ENCODE measurements around the gene PLEKHG4B.
"Not testable (repeated sequence)": the region's sequence is repeated elsewhere in the genome, so short reads cannot be mapped to it uniquely, and the experiment has no call there.

PLEKHG4B gene

GRCh38 chr5:191949-192690 lies 100.2 kb downstream of the PLEKHG4B start:
- DNase-seq, result no peak

DNA sequence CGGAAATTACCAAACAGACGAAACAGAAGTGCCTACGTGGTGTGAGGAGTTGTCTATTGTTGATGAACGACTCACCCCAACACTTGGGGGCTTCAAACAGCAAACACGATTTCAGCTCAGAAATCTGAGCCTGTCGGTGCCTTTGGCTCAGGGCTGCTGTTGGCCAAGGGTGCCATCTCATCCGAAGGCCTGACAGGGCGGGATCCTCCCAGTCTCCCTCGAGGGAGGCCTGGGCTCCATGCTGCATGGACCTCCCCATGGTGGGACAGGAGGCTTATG lies 100.7 kb downstream of the PLEKHG4B start:
- no peak for DNase-seq

DNA sequence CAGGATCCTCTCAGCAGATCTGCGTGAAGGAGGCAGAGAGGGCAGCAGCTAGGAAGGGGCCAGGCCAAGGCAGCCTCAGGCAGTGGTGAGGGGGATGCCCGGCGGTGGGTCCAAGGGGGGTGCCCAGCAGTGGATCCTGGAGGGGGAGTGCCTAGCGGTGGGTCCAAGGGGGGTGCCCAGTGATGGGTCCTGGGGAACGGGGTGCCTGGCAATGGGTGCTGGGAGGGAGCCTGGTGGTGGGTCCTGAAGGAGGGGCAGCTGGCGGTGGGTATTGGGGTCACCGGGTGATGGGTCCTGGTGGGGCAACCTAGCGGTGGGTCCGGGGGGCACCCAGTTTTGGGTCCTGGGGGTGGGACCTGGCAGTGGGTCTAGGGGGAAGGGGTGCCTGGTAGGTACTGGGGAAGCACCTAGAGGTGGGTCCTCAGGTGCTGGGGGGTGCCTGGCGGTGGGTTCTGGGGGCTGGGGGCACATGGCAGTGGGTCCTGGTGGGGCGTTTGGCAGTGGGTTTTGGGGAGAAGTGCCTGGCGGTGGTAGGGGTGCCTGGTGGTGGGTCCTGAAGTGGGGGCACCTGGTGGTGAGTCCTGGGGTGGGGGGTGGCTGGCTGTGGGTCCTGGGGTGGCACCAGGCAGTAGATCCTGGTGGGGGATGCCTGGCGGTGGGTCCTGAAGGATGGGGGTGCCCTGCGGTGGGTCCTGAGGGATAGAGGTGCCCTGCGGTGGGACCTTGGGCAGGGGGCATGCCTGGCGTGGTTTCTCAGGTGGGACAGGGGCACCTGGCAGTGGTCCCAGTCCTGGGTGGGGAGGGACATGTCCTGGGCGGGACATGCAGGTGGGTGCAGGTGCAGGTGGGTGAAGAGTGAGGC lies 101.2 kb downstream of the PLEKHG4B start:
- DNase-seq, result no peak

- DNase-seq, result no peak
Measured at GRCh38 chr5:194102-194501, 102.1 kb downstream of the PLEKHG4B start.

- no peak for DNase-seq
Measured at GRCh38 chr5:194603-195209, 102.7 kb downstream of the PLEKHG4B start.

- no peak for DNase-seq
Measured at GRCh38 chr5:195401-196160, 103.6 kb downstream of the PLEKHG4B start.

DNA sequence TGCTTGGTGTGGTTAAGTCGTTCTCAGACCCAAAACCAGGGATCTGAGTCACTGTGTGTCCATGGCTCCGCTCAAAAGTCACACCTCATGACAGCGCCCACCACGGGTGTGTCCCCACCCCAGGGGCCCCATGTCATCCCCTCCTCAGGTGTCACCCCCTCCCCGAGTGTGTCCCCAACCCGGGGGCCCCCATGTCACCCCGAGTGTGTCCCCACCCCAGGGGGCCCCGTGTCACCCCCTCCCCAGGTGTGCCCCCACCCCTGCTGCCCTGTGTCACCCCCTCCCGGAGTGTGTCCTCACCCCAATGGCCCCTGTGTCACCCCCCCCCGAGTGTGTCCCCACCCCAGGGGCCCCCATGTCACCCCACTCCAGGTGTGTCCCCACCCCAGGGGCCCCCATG lies 104.4 kb downstream of the PLEKHG4B start:
- no peak for DNase-seq

GRCh38 chr5:197031-197430 lies 105.1 kb downstream of the PLEKHG4B start:
- DNase-seq, result not testable (repeated sequence)

DNA sequence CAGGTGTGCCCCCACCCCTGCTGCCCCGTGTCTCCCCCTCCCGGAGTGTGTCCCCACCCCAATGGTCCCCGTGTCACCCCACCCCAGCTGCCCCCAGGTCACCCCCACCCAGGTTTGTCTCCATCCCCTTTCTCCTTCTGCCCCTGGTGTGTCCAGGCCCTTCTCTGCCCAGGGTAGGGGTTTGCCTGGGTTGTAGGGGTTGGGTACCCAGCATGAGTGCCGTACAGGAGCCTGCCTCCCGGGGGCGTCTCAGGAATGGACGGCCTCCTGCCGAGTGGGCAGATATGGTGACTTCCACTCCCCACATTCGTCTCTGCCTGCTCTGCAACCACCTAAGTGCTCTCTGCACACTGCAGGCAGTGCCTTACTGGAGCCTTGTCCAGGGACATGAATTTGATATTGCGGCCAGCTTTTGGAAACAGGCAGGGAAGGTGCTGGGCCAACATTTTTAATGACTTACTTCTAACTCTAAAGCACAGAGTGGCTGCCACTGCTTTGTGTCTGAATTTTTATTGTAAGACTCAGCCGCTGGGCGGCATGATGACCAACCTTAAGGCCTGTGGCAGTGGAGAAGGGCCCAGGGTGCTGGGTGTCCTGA lies 106.0 kb downstream of the PLEKHG4B start:
- DNase-seq, result no peak

DNA sequence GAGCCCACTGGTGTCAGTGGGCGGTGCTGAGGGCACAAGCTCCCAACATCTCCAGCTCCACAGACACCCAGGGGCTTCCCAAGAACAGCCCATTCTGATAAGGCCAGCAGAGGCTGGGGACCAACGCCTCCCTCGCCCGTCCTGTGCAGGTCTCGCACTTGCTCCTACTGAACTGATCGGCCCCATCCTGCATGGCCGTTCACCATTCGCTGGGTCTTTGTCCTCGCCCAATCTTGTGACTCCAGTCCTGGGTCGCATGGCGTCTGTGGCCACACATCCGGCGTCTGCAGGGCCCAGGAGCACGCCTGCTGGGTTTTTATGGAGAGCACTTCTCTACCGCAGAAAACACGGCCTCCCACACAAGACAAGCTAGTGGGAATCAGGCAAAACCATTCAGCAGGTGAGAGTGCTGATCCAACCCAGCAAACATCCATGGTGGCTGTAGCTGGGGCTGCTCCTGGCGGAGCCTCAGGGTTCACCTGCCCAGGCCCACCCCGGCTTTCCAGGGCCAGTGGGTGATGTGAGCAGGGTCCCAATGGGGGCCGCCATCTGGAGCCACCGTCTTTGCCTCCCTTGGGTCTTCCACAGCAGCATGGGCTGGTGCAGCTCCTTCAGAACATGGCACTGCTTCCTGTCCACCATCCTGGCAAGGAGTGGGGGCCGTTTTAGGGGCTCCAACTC lies 106.7 kb downstream of the PLEKHG4B start:
- no peak for DNase-seq

- no peak for DNase-seq
Measured at GRCh38 chr5:199197-199949, 107.4 kb downstream of the PLEKHG4B start.

GRCh38 chr5:199950-200645 lies 108.1 kb downstream of the PLEKHG4B start:
- DNase-seq, result no peak

DNA sequence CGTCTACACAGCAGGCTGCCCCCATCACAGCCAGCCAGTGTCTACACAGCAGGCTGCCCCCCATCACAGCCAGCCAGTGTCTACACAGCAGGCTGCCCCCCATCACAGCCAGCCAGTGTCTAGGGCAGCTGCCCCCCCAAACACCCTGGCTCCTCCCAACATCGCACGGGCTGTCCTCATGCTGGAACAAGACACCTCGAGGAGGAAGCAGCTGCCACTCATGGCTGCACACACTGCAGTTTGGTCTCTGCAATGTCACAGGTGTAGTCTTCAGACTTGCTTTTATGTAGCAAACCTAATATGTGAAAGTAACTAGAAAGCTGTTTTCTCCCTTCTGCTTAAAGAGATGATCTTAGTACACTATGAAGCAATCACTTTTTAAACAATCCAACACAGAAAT lies 109.0 kb downstream of the PLEKHG4B start:
- DNase-seq, result no peak

- DNase-seq, result no peak
Measured at GRCh38 chr5:201672-202071, 109.7 kb downstream of the PLEKHG4B start.

GRCh38 chr5:203246-203930 lies 111.4 kb downstream of the PLEKHG4B start:
- no peak for DNase-seq

DNA sequence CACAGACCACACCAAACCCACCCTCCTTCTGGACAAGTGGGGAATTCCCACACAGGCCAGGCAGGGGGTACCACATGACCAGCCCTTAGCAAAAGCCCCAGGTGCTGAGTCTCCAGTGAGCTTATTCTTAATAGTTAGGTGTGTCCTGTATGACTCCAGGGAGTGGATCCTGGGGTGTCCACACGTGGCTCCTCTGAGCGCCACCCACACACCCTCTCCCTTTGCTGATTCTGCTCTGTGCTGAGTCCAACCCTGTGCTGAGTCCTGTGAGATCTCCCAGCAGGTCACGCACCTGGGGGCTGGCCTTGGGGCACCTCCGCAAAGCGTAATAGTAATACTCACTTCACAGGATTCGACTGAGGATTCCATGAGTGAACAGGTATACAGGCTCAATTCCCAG lies 112.0 kb downstream of the PLEKHG4B start:
- DNase-seq, result no peak

- DNase-seq, result no peak
Measured at GRCh38 chr5:204462-204861, 112.5 kb downstream of the PLEKHG4B start.

DNA sequence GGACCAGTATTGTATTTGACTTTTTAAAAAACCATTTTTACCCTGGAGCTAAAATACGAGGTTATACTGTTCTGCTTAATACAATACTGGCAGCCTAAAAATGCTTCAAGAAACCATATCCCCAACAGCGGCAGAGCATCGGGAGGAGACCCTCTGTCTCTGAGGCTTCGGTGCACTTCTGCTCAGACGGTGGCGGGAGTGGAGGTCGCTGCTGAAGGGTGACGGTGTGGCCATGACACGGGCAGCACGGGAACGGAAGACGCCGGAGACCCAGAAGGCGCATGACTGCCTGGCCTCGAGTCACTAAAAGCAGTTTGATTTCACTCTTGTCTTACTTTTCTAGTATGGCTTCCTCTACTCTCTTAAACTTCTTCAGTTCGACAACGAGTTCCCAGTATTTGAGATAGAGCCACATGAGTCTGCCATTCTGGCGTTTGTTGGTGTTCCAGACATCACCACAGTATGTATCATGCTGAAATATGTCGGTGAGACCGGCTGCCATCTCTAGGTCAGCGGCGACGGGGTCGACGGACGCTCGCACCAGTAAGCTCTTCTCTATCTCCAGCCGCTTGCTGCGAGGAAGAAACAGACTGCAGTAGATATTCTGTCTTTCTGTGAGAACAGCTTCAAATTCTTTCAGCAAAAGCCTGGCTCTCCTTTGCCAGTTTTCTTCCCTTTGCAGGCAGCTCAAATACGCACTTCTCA lies 113.2 kb downstream of the PLEKHG4B start:
- no peak for DNase-seq

GRCh38 chr5:206406-206805 lies 114.4 kb downstream of the PLEKHG4B start:
- DNase-seq, result no peak

Measured in NCI-H1694 (cell line).